ENCODE data around the gene FABP7.

FABP7 gene

GRCh38 chr6:122760330-122760729, 19.2 kb upstream of the FABP7 start:
- no peak for DNase-seq

- no peak for DNase-seq
These were observed 13.3 kb upstream of the FABP7 start for GRCh38 chr6:122766256-122766655.

DNA sequence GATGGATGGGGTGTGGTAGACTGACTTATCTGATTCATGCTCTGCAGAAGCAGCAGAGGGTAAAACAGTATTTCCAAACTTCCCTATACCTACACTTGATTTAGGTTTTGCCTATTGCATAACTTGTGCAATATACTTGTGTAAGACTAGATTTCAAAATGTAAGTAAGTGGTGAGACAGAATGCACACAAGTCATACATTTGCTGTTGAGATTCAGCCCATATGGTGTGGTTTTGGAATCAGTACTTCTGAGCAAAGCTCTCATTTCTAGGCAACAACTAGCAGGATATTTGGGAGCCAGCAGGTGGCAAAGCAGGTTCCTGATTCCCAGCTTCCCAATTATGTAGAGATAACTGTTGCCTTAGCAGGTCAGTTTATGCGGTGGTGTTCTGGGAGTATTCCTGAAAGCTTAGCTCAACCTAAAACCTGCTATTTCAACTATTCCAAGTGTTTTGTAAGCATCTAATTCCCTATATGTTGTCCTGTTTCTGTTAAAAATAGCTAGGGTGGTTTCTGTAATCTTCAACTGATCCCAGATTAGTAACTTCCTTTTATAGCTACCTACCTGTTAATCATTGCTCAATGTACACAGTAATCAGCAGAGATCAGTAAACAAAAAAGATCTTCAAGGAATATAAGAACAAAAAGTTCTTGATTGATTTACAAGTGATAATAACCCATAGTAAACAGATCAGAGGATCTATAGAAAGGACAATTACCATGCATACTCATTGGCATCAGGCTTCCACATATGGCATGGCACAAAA, 8.5 kb upstream of the FABP7 start:
- DNase-seq: peak; percentile 97

DNA sequence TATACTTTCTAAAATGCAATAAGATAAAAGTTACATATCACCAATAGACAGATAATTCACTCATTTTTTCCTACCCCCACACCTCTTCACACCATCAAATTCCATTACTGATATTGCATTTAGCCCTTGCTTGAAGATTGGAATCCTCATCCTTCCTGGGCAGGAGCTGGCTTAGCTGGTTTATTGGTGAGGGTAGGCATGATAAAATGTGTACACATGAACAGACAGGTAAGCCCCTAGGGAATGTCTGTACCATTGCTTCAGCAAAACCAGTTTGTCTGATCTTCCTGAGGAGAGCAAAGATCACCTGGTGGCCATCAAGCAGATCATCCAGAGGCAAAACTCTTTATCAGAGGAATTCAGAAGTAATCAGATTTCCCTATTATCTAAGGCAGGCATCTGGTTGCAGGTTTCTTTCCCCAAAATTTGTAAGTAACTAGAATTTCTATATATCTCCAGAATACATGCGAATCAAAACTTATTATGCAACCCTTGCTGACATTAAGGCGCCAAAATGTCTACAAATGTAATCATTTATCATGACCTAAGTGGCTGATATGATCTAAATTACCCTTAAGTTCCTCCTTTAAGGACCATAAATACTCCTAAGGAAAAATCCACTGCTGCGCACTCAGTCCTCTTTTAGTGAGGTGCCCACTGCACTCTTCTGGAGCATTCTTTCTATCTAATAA, 6.6 kb upstream of the FABP7 start:
- no peak for DNase-seq

DNA sequence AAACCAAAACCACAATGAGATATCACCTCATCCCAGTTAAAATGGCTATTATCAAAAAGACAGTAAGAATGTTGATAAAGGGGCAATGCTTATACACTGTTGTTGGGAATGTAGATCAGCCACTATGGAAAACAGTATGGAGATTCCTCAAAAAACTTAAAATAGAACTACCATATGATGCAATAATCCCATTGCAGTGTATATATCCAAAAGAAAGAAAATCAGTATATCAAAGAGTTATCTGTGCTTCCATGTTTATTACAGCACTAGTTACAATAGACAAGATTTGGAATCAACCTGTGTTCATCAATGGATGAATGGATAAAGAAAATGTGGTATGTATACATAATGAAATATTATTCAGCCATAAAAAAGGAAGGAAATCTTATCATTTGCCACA, 3.5 kb upstream of the FABP7 start:
- no peak for DNase-seq

DNA sequence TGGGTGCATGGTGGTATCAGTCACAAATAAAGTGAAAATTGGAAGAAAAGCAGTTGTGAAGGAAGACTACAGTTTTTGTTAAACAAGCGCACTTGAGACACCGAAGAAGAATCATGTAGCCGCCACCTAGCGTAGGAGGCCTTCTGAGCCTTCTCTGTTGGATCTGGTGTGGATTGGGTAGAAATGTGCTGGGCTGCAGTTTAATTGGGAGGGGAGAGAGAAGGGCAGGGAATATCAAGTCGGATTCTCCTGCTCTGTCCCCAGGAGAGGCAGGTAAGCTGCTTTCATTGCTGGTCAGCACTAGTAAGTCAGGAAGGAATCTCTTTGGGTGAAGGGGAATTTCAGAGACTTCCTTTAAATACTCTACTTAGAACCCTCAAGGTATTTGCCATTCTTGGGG, 1.2 kb upstream of the FABP7 start:
- no peak for DNase-seq

- DNase-seq: no peak
These were observed 393 bp upstream of the FABP7 start for GRCh38 chr6:122778985-122779661.

- no peak for DNase-seq
These were observed 598 bp downstream of the FABP7 start for GRCh38 chr6:122780114-122780513.

GRCh38 chr6:122781716-122782115, 2.2 kb downstream of the FABP7 start:
- no peak for DNase-seq

- DNase-seq: no peak
These were observed 3.9 kb downstream of the FABP7 start for GRCh38 chr6:122783401-122783800.

DNA sequence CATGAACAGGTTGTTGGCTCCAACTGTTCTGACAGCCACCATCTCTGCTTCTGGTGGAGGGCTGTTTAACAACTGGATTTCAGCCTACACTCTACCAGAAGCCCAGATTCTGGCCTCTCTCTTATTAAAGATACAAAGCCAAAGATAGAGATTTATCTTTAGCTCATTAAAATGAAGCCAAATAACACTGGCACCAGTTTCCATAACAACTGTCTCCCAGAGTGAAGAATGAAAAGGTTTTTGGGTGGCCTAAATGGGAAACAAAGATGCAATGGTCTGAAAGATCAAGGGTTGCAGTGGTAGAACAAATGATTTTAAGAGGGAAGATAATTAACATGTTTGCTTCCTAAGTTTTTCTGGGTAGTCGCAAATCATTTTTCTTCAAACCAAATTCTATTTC, 6.4 kb downstream of the FABP7 start:
- DNase-seq: no peak

DNA sequence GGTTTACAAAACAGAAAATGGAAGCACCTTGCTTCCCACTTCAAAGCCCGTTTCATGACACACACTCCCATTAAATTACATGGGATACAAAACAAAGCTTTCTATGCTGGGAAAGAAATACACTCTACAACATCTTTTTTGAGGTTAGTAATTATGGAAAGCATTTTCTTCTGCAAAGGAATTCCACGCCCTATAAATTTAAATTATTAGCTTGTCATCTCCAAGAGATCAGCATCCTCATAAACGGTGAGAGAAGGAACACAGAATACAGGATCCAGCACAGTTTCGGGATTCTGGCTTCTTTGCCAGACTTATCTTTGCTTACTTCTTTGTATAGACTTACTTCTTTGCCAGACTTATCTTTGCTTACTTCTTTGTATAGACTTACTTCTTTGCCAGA, 8.2 kb downstream of the FABP7 start:
- no peak for DNase-seq

- DNase-seq: no peak
These were observed 8.7 kb downstream of the FABP7 start for GRCh38 chr6:122788208-122788607.

DNA sequence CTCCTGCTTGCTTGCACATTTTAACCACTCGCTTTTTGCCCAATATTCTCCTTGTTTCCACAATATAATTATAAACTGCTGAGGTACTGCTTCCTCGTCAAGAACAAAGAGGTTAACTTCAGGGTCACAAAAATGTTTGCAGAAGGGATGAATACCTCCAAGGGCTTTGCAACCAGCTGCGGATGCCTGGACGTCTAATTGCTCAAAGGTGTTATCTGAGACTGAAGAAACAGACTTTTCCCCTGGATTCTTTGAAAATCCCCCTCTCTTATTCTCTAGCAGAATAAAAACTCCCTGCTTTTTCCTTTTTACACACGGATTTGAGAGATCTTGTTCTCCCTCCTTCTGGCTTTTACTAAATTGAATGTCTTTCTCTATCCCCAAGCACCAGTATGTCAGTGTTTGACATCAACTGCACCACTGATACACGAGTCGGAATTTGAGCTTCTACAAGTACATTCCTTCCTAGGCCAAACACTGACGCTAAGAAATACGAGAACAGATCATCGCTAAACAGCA, 9.2 kb downstream of the FABP7 start:
- DNase-seq: no peak

- peak; percentile 43 for DNase-seq
These were observed 9.9 kb downstream of the FABP7 start, which contains the start of gene SMPDL3A for GRCh38 chr6:122789182-122790027. SMPDL3A (plus strand) TSS chr6:122789258; CDS start chr6:122789347, 89 bp downstream.

- no peak for DNase-seq
These were observed 10.5 kb downstream of the FABP7 start for GRCh38 chr6:122790028-122790422.

GRCh38 chr6:122790423-122791309, 11.2 kb downstream of the FABP7 start:
- peak; percentile 39 for DNase-seq

GRCh38 chr6:122791310-122791679, 11.8 kb downstream of the FABP7 start:
- no peak for DNase-seq

DNA sequence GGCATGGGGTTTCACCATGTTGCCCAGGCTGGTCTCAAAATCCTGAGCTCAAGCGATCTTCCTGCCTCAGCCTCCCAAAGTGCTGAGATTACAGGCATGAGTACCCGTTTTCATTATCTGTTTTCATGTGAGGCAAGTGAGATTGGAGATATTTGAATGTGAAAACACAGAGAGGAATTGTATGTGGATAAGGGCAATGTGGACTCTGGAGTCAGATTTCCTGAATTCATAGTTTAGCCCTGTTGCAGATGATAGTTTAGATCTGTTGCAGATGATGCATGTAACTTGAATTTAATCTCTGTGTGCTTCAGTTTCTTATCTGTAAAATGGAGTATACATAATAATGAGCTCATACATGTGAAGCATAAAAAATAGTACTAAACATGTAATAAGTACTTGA, 13.2 kb downstream of the FABP7 start:
- no peak for DNase-seq

- DNase-seq: no peak
These were observed 18.0 kb downstream of the FABP7 start for GRCh38 chr6:122797537-122797936.

- DNase-seq: no peak
These were observed 18.7 kb downstream of the FABP7 start for GRCh38 chr6:122798099-122798641.

All from MV-4-11 (cell line).